HG03103 (cell line): ENCODE results near the gene ADAM19.

ENCODE experiments used
- ATAC-seq: cut with Tn5 transposase; IDR thresholded peaks from one replicate; pipeline ENCODE4 v1.9.1; 2021; ENCODE audit warnings: low read depth; ENCODE audit not compliant: unreplicated experiment

ADAM19 gene

GRCh38 chr5:157596487-157596886, 20.9 kb upstream of the ADAM19 start:
- ATAC-seq = peak; percentile 72

GRCh38 chr5:157594675-157595459, 19.3 kb upstream of the ADAM19 start:
- ATAC-seq = no peak

- ATAC-seq = no peak
Observed at GRCh38 chr5:157594257-157594656, 18.7 kb upstream of the ADAM19 start.

- no peak for ATAC-seq
Observed at GRCh38 chr5:157593052-157593757, 17.6 kb upstream of the ADAM19 start.

GRCh38 chr5:157592594-157592993, 17.0 kb upstream of the ADAM19 start:
- no peak for ATAC-seq

GRCh38 chr5:157590478-157590877, 14.9 kb upstream of the ADAM19 start:
- ATAC-seq = no peak

- no peak for ATAC-seq
Observed at GRCh38 chr5:157584628-157585027, 9.1 kb upstream of the ADAM19 start.

GRCh38 chr5:157582731-157583620, 7.4 kb upstream of the ADAM19 start:
- ATAC-seq = no peak

GRCh38 chr5:157581901-157582300, 6.3 kb upstream of the ADAM19 start:
- no peak for ATAC-seq

- no peak for ATAC-seq
Observed at GRCh38 chr5:157578079-157578780, 2.7 kb upstream of the ADAM19 start.

GRCh38 chr5:157576678-157577077, 1.1 kb upstream of the ADAM19 start:
- no peak for ATAC-seq

- no peak for ATAC-seq
Observed at GRCh38 chr5:157574456-157575380, 857 bp downstream of the ADAM19 start.

- peak; percentile 84 for ATAC-seq
Observed at GRCh38 chr5:157571357-157571827, 4.2 kb downstream of the ADAM19 start.

- ATAC-seq = no peak
Observed at GRCh38 chr5:157570531-157571200, 4.9 kb downstream of the ADAM19 start.

- ATAC-seq = no peak
Observed at GRCh38 chr5:157568720-157569119, 6.9 kb downstream of the ADAM19 start.

- ATAC-seq = no peak
Observed at GRCh38 chr5:157568222-157568621, 7.4 kb downstream of the ADAM19 start.

- ATAC-seq = no peak
Observed at GRCh38 chr5:157566902-157567489, 8.6 kb downstream of the ADAM19 start.
